ENCODE measurements around the gene BPHL.
"Not testable (repeated sequence)": the region's sequence is repeated elsewhere in the genome, so short reads cannot be mapped to it uniquely, and the experiment has no call there.

Gene BPHL

GRCh38 chr6:3176562-3177355 is 58.2 kb downstream of the BPHL start:
- DNase-seq (ENCODE audit: low read depth in 2 of 3, low spot score in 2 of 3) = no peak

GRCh38 chr6:3178666-3179065 is 60.2 kb downstream of the BPHL start:
- not testable (repeated sequence) for DNase-seq (ENCODE audit: low read depth in 2 of 3, low spot score in 2 of 3)

- DNase-seq (ENCODE audit: low read depth in 2 of 3, low spot score in 2 of 3) = not testable (repeated sequence)
Observed at GRCh38 chr6:3179945-3180344, 61.4 kb downstream of the BPHL start.

GRCh38 chr6:3181105-3181504 is 62.6 kb downstream of the BPHL start:
- no peak for DNase-seq (ENCODE audit: low read depth in 2 of 3, low spot score in 2 of 3)

GRCh38 chr6:3183066-3183465 is 64.6 kb downstream of the BPHL start:
- no peak for DNase-seq (ENCODE audit: low read depth in 2 of 3, low spot score in 2 of 3)

GRCh38 chr6:3186974-3187382 is 68.5 kb downstream of the BPHL start:
- no peak for DNase-seq (ENCODE audit: low read depth in 2 of 3, low spot score in 2 of 3)

GRCh38 chr6:3188262-3188661 is 69.8 kb downstream of the BPHL start:
- DNase-seq (ENCODE audit: low read depth in 2 of 3, low spot score in 2 of 3) = no peak

- DNase-seq (ENCODE audit: low read depth in 2 of 3, low spot score in 2 of 3) = not testable (repeated sequence)
Observed at GRCh38 chr6:3189192-3189591, 70.7 kb downstream of the BPHL start.

GRCh38 chr6:3190056-3190455 is 71.5 kb downstream of the BPHL start:
- no peak for DNase-seq (ENCODE audit: low read depth in 2 of 3, low spot score in 2 of 3)

GRCh38 chr6:3190779-3191178 is 72.3 kb downstream of the BPHL start:
- no peak for DNase-seq (ENCODE audit: low read depth in 2 of 3, low spot score in 2 of 3)

- no peak for DNase-seq (ENCODE audit: low read depth in 2 of 3, low spot score in 2 of 3)
Observed at GRCh38 chr6:3193102-3193849, 74.8 kb downstream of the BPHL start.

- no peak for DNase-seq (ENCODE audit: low read depth in 2 of 3, low spot score in 2 of 3)
Observed at GRCh38 chr6:3194535-3195419, 76.3 kb downstream of the BPHL start.

- DNase-seq (ENCODE audit: low read depth in 2 of 3, low spot score in 2 of 3) = no peak
Observed at GRCh38 chr6:3195420-3195694, 76.8 kb downstream of the BPHL start.

GRCh38 chr6:3195695-3196497 is 77.4 kb downstream of the BPHL start:
- DNase-seq (ENCODE audit: low read depth in 2 of 3, low spot score in 2 of 3) = no peak

GRCh38 chr6:3196770-3197169 is 78.3 kb downstream of the BPHL start:
- no peak for DNase-seq (ENCODE audit: low read depth in 2 of 3, low spot score in 2 of 3)

- DNase-seq (ENCODE audit: low read depth in 2 of 3, low spot score in 2 of 3) = not testable (repeated sequence)
Observed at GRCh38 chr6:3197734-3198133, 79.2 kb downstream of the BPHL start.

- no peak for DNase-seq (ENCODE audit: low read depth in 2 of 3, low spot score in 2 of 3)
Observed at GRCh38 chr6:3199382-3199781, 80.9 kb downstream of the BPHL start.

GRCh38 chr6:3200682-3201081 is 82.2 kb downstream of the BPHL start:
- DNase-seq (ENCODE audit: low read depth in 2 of 3, low spot score in 2 of 3) = no peak

GRCh38 chr6:3201388-3201787 is 82.9 kb downstream of the BPHL start:
- DNase-seq (ENCODE audit: low read depth in 2 of 3, low spot score in 2 of 3) = no peak
